ENCODE results near the gene FGF12. TPM values are rescaled to one million over a fixed set of nuclear protein-coding genes. Genes with fewer than 3 reads are reported as not detected.

FGF12 gene
- total RNA-seq, 1 donor from 2014 or later = 0.63 TPM

GRCh38 chr3:192433704-192434103, 293.6 kb downstream of the FGF12 start:
- DNase-seq (ENCODE audit: low spot score) = peak; percentile 63
- ATAC-seq = peak; percentile 89

- ATAC-seq = no peak
- no peak for DNase-seq (ENCODE audit: low spot score)
These were observed 304.4 kb downstream of the FGF12 start for GRCh38 chr3:192422997-192423342.

- DNase-seq (ENCODE audit: low spot score) (no peak), ATAC-seq (no peak)
These were observed 304.9 kb downstream of the FGF12 start for GRCh38 chr3:192422321-192422996.

GRCh38 chr3:192419312-192419711, 308.0 kb downstream of the FGF12 start:
- no peak for ATAC-seq
- no peak for DNase-seq (ENCODE audit: low spot score)

- no peak for DNase-seq (ENCODE audit: low spot score)
- no peak for ATAC-seq
These were observed 309.7 kb downstream of the FGF12 start for GRCh38 chr3:192417559-192418055.

GRCh38 chr3:192417017-192417416, 310.3 kb downstream of the FGF12 start:
- ATAC-seq (no peak), DNase-seq (ENCODE audit: low spot score) (no peak)

GRCh38 chr3:192413461-192413860, 313.9 kb downstream of the FGF12 start:
- ATAC-seq = no peak
- no peak for DNase-seq (ENCODE audit: low spot score)

GRCh38 chr3:192410684-192410960, 316.7 kb downstream of the FGF12 start:
- ATAC-seq (no peak), DNase-seq (ENCODE audit: low spot score) (no peak)

- ATAC-seq = peak; percentile 38
These were observed 317.3 kb downstream of the FGF12 start for GRCh38 chr3:192409838-192410683.

GRCh38 chr3:192409201-192409837, 318.0 kb downstream of the FGF12 start:
- DNase-seq (ENCODE audit: low spot score) (no peak), ATAC-seq (peak; percentile 78)

More at GRCh38 chr3:192409838-192410683, 317.3 kb downstream of the FGF12 start:
- DNase-seq (ENCODE audit: low spot score) = no peak

- DNase-seq (ENCODE audit: low spot score) (no peak), ATAC-seq (no peak)
These were observed 318.6 kb downstream of the FGF12 start for GRCh38 chr3:192408647-192409200.

- DNase-seq (ENCODE audit: low spot score) = no peak
- ATAC-seq = peak; percentile 40
These were observed 319.2 kb downstream of the FGF12 start for GRCh38 chr3:192408007-192408646.

- no peak for DNase-seq (ENCODE audit: low spot score)
- ATAC-seq = no peak
These were observed 327.6 kb downstream of the FGF12 start for GRCh38 chr3:192399767-192400166.

- no peak for ATAC-seq
These were observed 330.3 kb downstream of the FGF12 start for GRCh38 chr3:192397012-192397411.

GRCh38 chr3:192395506-192395905, 331.8 kb downstream of the FGF12 start:
- ATAC-seq = no peak
- DNase-seq (ENCODE audit: low spot score) = no peak

More at GRCh38 chr3:192397012-192397411, 330.3 kb downstream of the FGF12 start:
- no peak for DNase-seq (ENCODE audit: low spot score)

- no peak for DNase-seq (ENCODE audit: low spot score)
- no peak for ATAC-seq
These were observed 334.4 kb downstream of the FGF12 start for GRCh38 chr3:192392986-192393385.

- ATAC-seq (no peak), DNase-seq (ENCODE audit: low spot score) (no peak)
These were observed 344.5 kb downstream of the FGF12 start for GRCh38 chr3:192382861-192383260.

- no peak for ATAC-seq
- DNase-seq (ENCODE audit: low spot score) = no peak
These were observed 353.8 kb downstream of the FGF12 start for GRCh38 chr3:192373586-192373985.

- ATAC-seq (no peak), DNase-seq (ENCODE audit: low spot score) (no peak)
These were observed 354.3 kb downstream of the FGF12 start for GRCh38 chr3:192373032-192373431.

GRCh38 chr3:192372616-192373015, 354.7 kb downstream of the FGF12 start:
- ATAC-seq (no peak), DNase-seq (ENCODE audit: low spot score) (no peak)

GRCh38 chr3:192371870-192372400, 355.4 kb downstream of the FGF12 start:
- no peak for ATAC-seq

More at GRCh38 chr3:192371870-192372400, 355.4 kb downstream of the FGF12 start:
- no peak for DNase-seq (ENCODE audit: low spot score)
